HEK293T (cell line): ENCODE measurements around the gene ERC2.

ENCODE experiments used
- CTCF ChIA-PET: fragments of 350-600 bp; formaldehyde crosslinking; extraction: SDS; loops from one replicate; lab custom pipeline; 2021; ENCODE audit warnings: antibody characterized with exemption, inconsistent platforms; lab: Yijun Ruan, JAX
- POLR2A ChIA-PET: fragments of 350-600 bp; formaldehyde crosslinking; extraction: SDS; loops from one replicate; lab custom pipeline; 2020; ENCODE audit warnings: antibody characterized with exemption, inconsistent platforms; lab: Yijun Ruan, JAX
- DNase-seq: peaks from one replicate; pipeline ENCODE4 v3.0.0; 2012; ENCODE audit warnings: mixed read lengths; ENCODE audit errors: extremely low spot score
- ARNT ChIP-seq: fragments of 450-650 bp; IDR thresholded peaks from 2 replicates; pipeline ENCODE4 v1.6.1; 2017; ENCODE audit warnings: mild to moderate bottlenecking
- BHLHE40 ChIP-seq: fragments of 450-650 bp; IDR thresholded peaks from 2 replicates; pipeline ENCODE4 v1.6.1; 2016; ENCODE audit warnings: mild to moderate bottlenecking, moderate library complexity, borderline replicate concordance
- CTBP1 ChIP-seq: fragments of 450-650 bp; IDR thresholded peaks from 2 replicates; pipeline ENCODE4 v1.6.1; 2016; ENCODE audit warnings: borderline replicate concordance
- ELF4 ChIP-seq: fragments of 450-650 bp; IDR thresholded peaks from 2 replicates; pipeline ENCODE4 v1.6.1; 2017; ENCODE audit warnings: antibody characterized with exemption
- FOXA1 ChIP-seq: fragments of 450-650 bp; IDR thresholded peaks from 2 replicates; pipeline ENCODE4 v1.6.1; 2016; ENCODE audit warnings: mild to moderate bottlenecking
- FOXK2 ChIP-seq: fragments of 450-650 bp; IDR thresholded peaks from 2 replicates; pipeline ENCODE4 v1.6.1; 2016; ENCODE audit warnings: mild to moderate bottlenecking
- FOXM1 ChIP-seq: fragments of 450-650 bp; IDR thresholded peaks from 2 replicates; pipeline ENCODE4 v1.6.1; 2017; ENCODE audit warnings: mild to moderate bottlenecking, borderline replicate concordance
- HDGF ChIP-seq: fragments of 450-650 bp; IDR thresholded peaks from 2 replicates; pipeline ENCODE4 v1.6.1; 2017; ENCODE audit warnings: antibody characterized with exemption, borderline replicate concordance
- L3MBTL2 ChIP-seq: fragments of 450-650 bp; conservative IDR thresholded peaks from 2 replicates; pipeline ENCODE4 v1.6.1; 2016; ENCODE audit warnings: mild to moderate bottlenecking
- LEF1 ChIP-seq: fragments of 450-650 bp; IDR thresholded peaks from 2 replicates; pipeline ENCODE4 v1.6.1; 2017; ENCODE audit warnings: mild to moderate bottlenecking, borderline replicate concordance
- NFRKB ChIP-seq: fragments of 450-650 bp; IDR thresholded peaks from 2 replicates; pipeline ENCODE4 v1.6.1; 2016; ENCODE audit warnings: mild to moderate bottlenecking, moderate library complexity
- SP1 ChIP-seq: fragments of 450-650 bp; IDR thresholded peaks from 2 replicates; pipeline ENCODE4 v1.6.1; 2017
- SUZ12 ChIP-seq: fragments of 450-650 bp; IDR thresholded peaks from 2 replicates; pipeline ENCODE4 v1.6.1; 2016; ENCODE audit warnings: mild to moderate bottlenecking
- TARDBP ChIP-seq: fragments of 450-650 bp; IDR thresholded peaks from 2 replicates; pipeline ENCODE4 v1.6.1; 2016
- ZNF384 ChIP-seq: fragments of 450-650 bp; IDR thresholded peaks from 2 replicates; pipeline ENCODE4 v1.6.1; 2016
- TF ChIP-seq, protein P1 (sequence below): fragments of 450-650 bp; IDR thresholded peaks from 2 replicates; pipeline ENCODE4 v1.6.1; 2016

The ERC2 gene

DNA sequence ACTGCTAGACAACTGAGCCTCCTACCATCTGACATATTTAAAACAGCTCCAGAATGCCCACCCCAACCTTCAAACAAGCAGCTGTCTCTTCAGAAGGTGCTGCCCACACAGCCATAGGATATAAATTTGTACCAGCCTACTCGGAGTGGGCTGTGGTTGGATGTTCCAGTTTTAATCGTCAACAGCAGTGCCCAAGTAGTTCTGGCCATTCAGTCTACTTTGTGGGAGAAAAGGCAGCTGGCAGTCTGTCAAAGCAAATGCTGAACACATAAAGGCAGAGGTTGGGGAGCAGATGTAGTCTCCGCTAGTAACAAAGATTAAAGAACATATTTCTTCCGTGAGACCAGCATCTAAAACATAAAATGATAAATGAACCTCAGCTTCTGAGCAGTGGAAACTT, 15.9 kb upstream of the ERC2 start:
- ChIA-PET POLR2A (no interaction called here), CTCF (interaction anchor here (1.9 kb wide), 1 partner anchor 10 kb away, joined by 4 read pairs; no protein-coding TSS in a partner anchor)
- TF ChIP-seq FOXA1 (no peak), CTBP1 (no peak), SUZ12 (no peak)
- no peak for DNase-seq

DNA sequence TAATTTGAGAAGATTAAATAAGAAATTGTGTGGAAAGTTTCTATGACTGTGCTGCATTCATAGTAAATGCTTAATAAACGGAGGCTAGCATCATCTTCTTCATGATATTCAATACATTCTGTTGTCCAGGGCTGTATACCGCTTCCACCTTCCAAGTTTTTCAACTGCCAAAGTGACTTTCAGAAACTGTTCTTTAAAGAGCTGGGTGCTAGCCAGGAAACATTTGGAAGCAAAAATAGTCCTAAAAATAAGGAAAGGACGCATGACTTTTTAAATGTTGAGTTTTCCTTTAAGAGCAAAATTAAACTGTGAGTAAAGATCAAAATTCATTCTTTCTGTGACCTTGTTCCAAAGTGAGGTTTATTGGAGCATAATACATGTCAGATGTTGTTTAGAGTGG, 9.4 kb upstream of the ERC2 start:
- TF ChIP-seq NFRKB (no peak), FOXA1 (no peak), FOXK2 (no peak), SUZ12 (no peak), LEF1 (no peak), CTBP1 (no peak), FOXM1 (no peak), ARNT (no peak), TARDBP (no peak), L3MBTL2 (no peak), BHLHE40 (no peak), ZNF384 (no peak), ELF4 (no peak), SP1 (no peak)
- TF ChIP-seq, protein P1, sequence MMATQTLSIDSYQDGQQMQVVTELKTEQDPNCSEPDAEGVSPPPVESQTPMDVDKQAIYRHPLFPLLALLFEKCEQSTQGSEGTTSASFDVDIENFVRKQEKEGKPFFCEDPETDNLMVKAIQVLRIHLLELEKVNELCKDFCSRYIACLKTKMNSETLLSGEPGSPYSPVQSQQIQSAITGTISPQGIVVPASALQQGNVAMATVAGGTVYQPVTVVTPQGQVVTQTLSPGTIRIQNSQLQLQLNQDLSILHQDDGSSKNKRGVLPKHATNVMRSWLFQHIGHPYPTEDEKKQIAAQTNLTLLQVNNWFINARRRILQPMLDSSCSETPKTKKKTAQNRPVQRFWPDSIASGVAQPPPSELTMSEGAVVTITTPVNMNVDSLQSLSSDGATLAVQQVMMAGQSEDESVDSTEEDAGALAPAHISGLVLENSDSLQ: no peak
- CTCF ChIA-PET: no interaction called here

DNA sequence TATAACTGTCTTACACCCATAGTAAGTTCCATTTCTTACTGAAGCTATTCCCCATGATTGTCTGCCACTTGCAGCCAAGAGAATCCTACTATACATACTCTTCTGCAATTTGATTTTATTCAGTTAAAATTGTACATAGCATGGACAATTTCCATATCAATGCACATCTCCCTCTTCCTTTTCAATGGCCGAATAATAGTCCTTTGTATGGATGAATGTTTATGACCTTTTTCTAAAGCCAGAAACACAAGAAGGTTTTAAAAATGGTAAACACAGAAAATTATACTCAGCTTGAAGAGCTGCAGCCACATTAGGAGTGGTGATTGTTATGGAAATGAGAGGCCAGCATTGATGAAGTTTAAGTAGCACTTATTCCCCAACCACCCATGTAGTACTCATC, 8.5 kb upstream of the ERC2 start:
- no peak for DNase-seq
- TF ChIP-seq NFRKB (no peak), ARNT (no peak), HDGF (no peak), BHLHE40 (no peak), ZNF384 (no peak), L3MBTL2 (no peak), TARDBP (no peak), SP1 (no peak), ELF4 (no peak), CTBP1 (no peak), LEF1 (no peak), SUZ12 (no peak), FOXM1 (no peak), FOXK2 (no peak)
- TF ChIP-seq, protein P1: no peak
- ChIA-PET CTCF (no interaction called here), POLR2A (no interaction called here)

More for the DNA sequence above, 9.4 kb upstream of the ERC2 start:
- no peak for DNase-seq
- POLR2A ChIA-PET: no interaction called here

DNA sequence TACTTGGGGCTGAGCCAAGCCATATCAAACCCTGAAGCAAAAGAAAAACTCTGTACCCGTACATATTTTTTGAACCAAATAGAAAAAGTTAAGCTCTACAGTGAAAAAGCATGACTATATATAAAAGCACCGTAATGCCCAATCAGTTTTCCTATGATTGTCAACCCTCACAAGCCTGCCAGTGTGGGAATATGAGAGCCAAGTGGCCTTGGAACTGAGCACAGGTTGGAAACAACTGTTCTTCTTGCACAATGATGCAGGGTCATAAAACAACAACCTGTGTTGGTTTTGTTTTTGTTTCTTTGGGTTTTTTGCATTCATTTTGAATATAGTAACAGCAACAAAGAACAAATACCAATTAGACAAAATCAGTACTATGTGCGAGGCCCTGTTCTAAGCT, 3.5 kb upstream of the ERC2 start:
- CTCF ChIA-PET: interaction anchor here (1.2 kb wide), 1 partner anchor 23 kb away, joined by 3 read pairs; no protein-coding TSS in a partner anchor
- TF ChIP-seq BHLHE40: no peak
- no peak for TF ChIP-seq ZNF384
- TF ChIP-seq FOXK2: no peak
- TF ChIP-seq CTBP1: no peak
- no peak for TF ChIP-seq ARNT
- no peak for TF ChIP-seq SUZ12
- TF ChIP-seq L3MBTL2: no peak
- no peak for TF ChIP-seq LEF1
- TF ChIP-seq NFRKB: no peak
- no peak for TF ChIP-seq FOXM1
- TF ChIP-seq, protein P1: no peak
- no peak for TF ChIP-seq SP1
- TF ChIP-seq HDGF: no peak
- POLR2A ChIA-PET: interaction anchor here (1.0 kb wide), 1 partner anchor 85 kb away, joined by 3 read pairs; the partner anchor contains the start of gene CCDC66
- no peak for DNase-seq

DNA sequence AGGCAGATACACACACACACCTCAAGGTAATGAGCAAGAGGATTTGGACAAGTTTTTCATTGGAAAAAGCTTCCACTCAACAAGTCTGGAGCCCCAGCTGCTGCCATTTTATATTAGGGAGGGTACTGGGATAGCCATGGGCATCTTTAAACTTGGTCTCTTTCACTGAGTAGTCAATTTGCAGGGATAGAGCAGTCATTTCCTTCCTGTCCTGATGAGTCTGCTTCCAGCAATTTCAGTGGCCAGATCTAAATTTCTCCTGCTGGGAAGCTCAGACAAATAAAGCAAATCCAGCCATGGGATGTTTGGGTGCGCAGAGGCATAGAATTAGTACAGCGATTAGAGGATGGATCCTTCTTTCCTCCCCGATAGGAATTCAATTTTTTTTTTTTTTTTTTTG, 874 bp upstream of the ERC2 start:
- ChIA-PET CTCF (interaction anchor here (0.6 to 0.8 kb wide), 2 partner anchors 10 to 25 kb away, joined by 3 read pairs; no protein-coding TSS in a partner anchor), POLR2A (no interaction called here)

More for the DNA sequence above, 874 bp upstream of the ERC2 start:
- TF ChIP-seq HDGF (no peak), SP1 (no peak), ELF4 (no peak), NFRKB (no peak), FOXK2 (no peak), CTBP1 (no peak), TARDBP (no peak), L3MBTL2 (no peak), LEF1 (no peak), FOXM1 (no peak), FOXA1 (no peak), ZNF384 (no peak), ARNT (no peak), BHLHE40 (no peak), SUZ12 (no peak)
- TF ChIP-seq, protein P1: no peak
- no peak for DNase-seq
